ENCODE data around the gene MFAP2. TPM values are rescaled to one million over a fixed set of nuclear protein-coding genes. Genes with fewer than 3 reads are reported as not detected.

Gene MFAP2
- total RNA-seq, 2 donors from 2014 or later: 1.4 to 6.0 TPM

DNA sequence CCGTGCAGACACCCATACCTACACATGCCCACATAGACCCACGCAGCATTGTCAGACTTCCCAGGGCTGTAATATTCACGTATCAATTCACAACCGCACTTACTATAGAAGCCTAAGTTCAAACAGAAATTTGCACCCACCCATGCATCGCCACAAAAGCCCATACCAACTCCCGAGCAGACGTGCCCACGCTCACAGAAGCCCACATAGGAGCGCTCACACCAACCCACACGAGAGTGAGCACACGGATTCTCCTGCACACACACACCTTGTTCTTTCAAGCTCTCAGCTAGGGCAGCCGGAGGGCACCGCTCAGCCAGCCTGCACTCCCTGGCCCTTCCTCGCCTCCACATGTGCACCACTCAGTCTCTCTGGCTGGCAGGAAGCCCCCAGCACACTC lies 4.6 kb downstream of the MFAP2 start:
- no peaks in the 10 kb centered on the region for H3K4me1 ChIP-seq
- H3K9ac ChIP-seq (ENCODE audit: low read depth in 2 of 2, low read length in 2 of 2): no peak overlapping the region
- H3K4me3 ChIP-seq: no peak overlapping the region
- no peaks in the 10 kb centered on the region for H3K36me3 ChIP-seq
- no peak for DNase-seq
- H3K27me3 ChIP-seq: peaks cover 10% of the 10 kb centered on the region
- intact Hi-C loops (cut with DNase I): no loop called here
- no peaks in the 10 kb centered on the region for H3K9me3 ChIP-seq
- H3K27ac ChIP-seq: no peak overlapping the region
- TF ChIP-seq, protein P1, sequence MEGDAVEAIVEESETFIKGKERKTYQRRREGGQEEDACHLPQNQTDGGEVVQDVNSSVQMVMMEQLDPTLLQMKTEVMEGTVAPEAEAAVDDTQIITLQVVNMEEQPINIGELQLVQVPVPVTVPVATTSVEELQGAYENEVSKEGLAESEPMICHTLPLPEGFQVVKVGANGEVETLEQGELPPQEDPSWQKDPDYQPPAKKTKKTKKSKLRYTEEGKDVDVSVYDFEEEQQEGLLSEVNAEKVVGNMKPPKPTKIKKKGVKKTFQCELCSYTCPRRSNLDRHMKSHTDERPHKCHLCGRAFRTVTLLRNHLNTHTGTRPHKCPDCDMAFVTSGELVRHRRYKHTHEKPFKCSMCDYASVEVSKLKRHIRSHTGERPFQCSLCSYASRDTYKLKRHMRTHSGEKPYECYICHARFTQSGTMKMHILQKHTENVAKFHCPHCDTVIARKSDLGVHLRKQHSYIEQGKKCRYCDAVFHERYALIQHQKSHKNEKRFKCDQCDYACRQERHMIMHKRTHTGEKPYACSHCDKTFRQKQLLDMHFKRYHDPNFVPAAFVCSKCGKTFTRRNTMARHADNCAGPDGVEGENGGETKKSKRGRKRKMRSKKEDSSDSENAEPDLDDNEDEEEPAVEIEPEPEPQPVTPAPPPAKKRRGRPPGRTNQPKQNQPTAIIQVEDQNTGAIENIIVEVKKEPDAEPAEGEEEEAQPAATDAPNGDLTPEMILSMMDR (IDR thresholded peaks at IDR 0.05): no peak

DNA sequence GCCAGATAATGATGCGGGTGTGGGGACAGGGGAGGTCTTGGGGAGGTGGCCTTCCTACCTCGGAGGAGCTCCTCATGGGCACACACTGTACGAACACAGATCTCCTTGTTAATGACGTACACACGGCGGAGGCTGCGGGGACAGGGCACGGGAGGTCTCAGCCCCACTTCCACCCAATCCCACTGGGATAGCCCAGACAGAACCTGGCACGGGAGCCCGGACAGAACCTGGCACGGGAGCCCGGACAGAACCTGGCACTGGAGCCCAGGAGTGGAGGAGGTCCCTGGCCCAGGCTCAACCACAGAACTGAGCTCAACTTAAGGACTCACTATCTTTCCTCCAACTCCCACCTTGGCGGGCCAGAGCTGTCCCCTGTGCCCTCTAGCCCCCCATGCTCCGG lies 5.2 kb downstream of the MFAP2 start:
- no peak overlapping the region for H3K27ac ChIP-seq
- DNase-seq: no peak
- no peaks in the 10 kb centered on the region for H3K9me3 ChIP-seq
- H3K9ac ChIP-seq (ENCODE audit: low read depth in 2 of 2, low read length in 2 of 2): no peak overlapping the region
- intact Hi-C loops (cut with DNase I): no loop called here
- no peaks in the 10 kb centered on the region for H3K4me1 ChIP-seq
- H3K36me3 ChIP-seq: no peaks in the 10 kb centered on the region
- peaks cover 5% of the 10 kb centered on the region for H3K27me3 ChIP-seq
- no peak overlapping the region for H3K4me3 ChIP-seq
- TF ChIP-seq, protein P1 (IDR thresholded peaks at IDR 0.05): no peak

DNA sequence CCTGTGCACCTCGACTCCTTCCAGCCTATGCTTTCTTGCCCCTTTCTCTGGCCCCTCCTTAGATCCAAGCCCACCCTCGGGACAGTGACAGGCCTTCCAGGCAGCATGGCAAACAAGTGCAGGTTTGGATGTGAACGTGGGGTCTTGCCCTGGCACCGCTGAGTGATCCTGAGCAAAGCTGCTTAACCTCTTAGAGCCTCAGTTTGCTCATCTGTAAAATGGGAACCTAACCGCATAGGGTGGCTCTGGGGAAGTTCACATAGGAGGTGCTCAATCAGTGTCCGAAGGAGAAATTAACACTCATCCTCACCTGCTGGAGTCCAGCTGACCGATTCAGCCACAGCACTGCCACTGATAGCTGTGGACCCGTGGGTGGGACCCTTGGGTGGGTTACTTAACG lies 7.2 kb downstream of the MFAP2 start:
- no peak for DNase-seq

DNA sequence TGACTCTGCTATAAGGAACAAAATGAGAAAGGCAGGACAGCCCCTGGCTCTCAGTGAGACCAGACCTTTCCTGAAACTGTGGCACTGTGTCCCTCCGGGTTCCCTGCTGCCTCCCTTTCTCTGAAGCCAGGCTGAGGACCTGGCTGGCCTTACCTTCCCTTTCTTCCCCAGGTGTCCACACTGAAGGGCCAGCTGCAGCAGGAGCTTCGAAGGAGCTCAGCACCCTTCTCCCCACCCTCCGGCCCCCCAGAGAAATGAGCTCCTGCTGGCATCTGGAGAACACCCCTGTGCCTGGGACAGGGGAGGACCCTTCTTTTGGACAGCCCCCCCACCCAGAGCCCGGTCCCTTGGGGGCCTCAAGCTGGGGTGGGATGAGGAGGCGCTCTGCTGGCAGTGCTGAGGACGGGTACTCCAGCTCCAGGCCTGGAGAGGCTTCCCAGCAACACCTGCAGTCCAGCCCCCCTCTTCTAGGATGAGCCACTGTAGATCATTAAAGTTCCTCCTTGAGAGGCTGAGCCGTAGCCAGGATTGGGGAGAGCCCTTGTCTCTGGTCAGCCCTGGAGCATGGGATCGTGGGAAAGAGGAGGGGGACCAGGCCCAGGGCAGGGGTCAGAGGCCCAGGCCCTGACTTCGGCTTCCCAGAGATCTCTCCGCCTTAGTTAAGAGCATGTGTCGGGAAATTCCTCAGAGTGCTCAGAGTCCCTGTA lies 8.1 kb downstream of the MFAP2 start:
- H3K36me3 ChIP-seq: no peaks in the 10 kb centered on the region
- TF ChIP-seq, protein P1 (IDR thresholded peaks at IDR 0.05): no peak
- H3K4me1 ChIP-seq: no peaks in the 10 kb centered on the region
- H3K27ac ChIP-seq: no peak overlapping the region
- no peaks in the 10 kb centered on the region for H3K9me3 ChIP-seq
- no peak for DNase-seq
- intact Hi-C loops (cut with DNase I): no loop called here
- no peaks in the 10 kb centered on the region for H3K27me3 ChIP-seq
- no peak overlapping the region for H3K4me3 ChIP-seq
- no peak overlapping the region for H3K9ac ChIP-seq (ENCODE audit: low read depth in 2 of 2, low read length in 2 of 2)

More for the DNA sequence above, 7.2 kb downstream of the MFAP2 start:
- H3K27ac ChIP-seq: no peak overlapping the region
- H3K36me3 ChIP-seq: no peaks in the 10 kb centered on the region
- H3K27me3 ChIP-seq: no peaks in the 10 kb centered on the region
- H3K4me1 ChIP-seq: no peaks in the 10 kb centered on the region
- no peak overlapping the region for H3K4me3 ChIP-seq
- TF ChIP-seq, protein P1 (IDR thresholded peaks at IDR 0.05): no peak
- no peak overlapping the region for H3K9ac ChIP-seq (ENCODE audit: low read depth in 2 of 2, low read length in 2 of 2)
- no peaks in the 10 kb centered on the region for H3K9me3 ChIP-seq
- intact Hi-C loops (cut with DNase I): no loop called here

DNA sequence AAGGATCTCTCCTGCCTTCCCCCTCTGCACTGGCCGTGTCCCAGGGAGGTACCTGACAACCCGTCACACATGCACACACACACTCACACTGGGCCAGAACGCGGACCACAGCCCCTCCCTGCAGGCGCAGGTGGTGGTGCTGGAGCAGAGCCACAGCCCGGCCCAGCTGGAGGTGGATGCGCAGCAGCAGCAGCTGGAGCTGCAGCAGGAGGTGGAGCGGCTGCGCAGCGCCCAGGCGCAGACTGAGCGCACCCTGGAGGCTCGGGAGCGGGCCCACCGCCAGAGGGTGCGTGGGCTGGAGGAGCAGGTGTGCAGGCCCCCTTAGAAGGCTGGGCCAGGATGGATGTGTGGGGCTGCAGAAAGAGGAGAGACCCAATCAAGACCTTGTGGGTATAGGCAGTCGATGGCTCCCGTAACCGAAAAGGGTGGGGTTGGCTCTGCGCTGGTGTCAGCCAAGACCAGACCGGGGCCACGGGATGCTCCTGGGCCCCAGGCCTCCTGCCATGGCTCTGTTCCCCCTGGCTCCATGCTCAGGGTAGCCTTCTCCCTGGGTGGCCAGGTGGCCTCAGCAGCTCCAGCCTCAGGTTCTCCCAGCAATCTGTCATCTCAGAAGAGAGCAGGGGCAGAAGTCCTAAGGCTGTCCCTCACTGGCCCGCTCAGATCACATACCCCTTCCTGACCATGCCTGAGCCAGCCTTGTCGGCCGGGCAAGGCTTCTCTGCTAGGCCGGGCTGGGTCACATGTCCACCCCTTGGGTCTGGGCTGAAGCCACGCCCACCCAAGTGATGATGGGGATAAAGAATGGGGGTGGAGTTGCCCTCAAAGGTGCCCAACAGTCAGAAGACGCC lies 8.9 kb downstream of the MFAP2 start:
- Histone ChIP-seq H3K27ac (no peak overlapping the region), H3K9me3 (no peaks in the 10 kb centered on the region), H3K4me1 (no peaks in the 10 kb centered on the region), H3K27me3 (no peaks in the 10 kb centered on the region), H3K4me3 (no peak overlapping the region), H3K9ac (ENCODE audit: low read depth in 2 of 2, low read length in 2 of 2) (no peak overlapping the region), H3K36me3 (no peaks in the 10 kb centered on the region)
- TF ChIP-seq, protein P1 (IDR thresholded peaks at IDR 0.05): no peak
- intact Hi-C loops (cut with DNase I): no loop called here
- DNase-seq: no peak

Data from colonic mucosa (tissue), 4 donors.